ENCODE measurements around the gene MORN5. TPM values are rescaled to one million over a fixed set of nuclear protein-coding genes. Genes with fewer than 3 reads are reported as not detected.

MORN5 gene
- total RNA-seq, 2 donors from 2014 or later = not detected

- Histone ChIP-seq H3K4me1 (peaks cover 27% of the 10 kb centered on the region), H3K27ac (no peak overlapping the region), H3K27me3 (peaks cover 0 to 13% of the 10 kb centered on the region in 2 donors), H3K9me3 (no peaks in the 10 kb centered on the region), H3K4me3 (no peak overlapping the region), H3K36me3 (replicated peaks in 1 of 2; ENCODE audit: insufficient read depth in 1 of 2, low read depth in 2 of 2) (no peaks in the 10 kb centered on the region)
- no peak for TF ChIP-seq POLR2A (IDR thresholded peaks at IDR 0.05)
- TF ChIP-seq CTCF (IDR thresholded peaks at IDR 0.05) = no peak
- intact Hi-C loops (cut with DNase I) = no loop called here
- WGBS, 2 donors = 50 to 55% methylated on average over 7 of the region's 7 CpGs
- ATAC-seq (no peak), DNase-seq (no peak)
Measured at GRCh38 chr9:122124528-122124927, 35.2 kb upstream of the MORN5 start.

GRCh38 chr9:122125158-122125508, 34.6 kb upstream of the MORN5 start:
- Histone ChIP-seq H3K36me3 (replicated peaks in 1 of 2; ENCODE audit: insufficient read depth in 1 of 2, low read depth in 2 of 2) (no peaks in the 10 kb centered on the region), H3K27ac (no peak overlapping the region), H3K9me3 (no peaks in the 10 kb centered on the region), H3K27me3 (peaks cover 0 to 13% of the 10 kb centered on the region in 2 donors), H3K4me3 (no peak overlapping the region), H3K4me1 (peaks cover 27% of the 10 kb centered on the region)
- TF ChIP-seq CTCF (IDR thresholded peaks at IDR 0.05) = peak; percentile 86 to 95 (median 92)
- no peak for TF ChIP-seq POLR2A (IDR thresholded peaks at IDR 0.05)
- whole genome bisulfite sequencing, 2 donors = 0 to 1% methylated on average over 8 of the region's 8 CpGs
- intact Hi-C loops (cut with DNase I) = loop anchor here (5.0 kb wide), 1 partner anchor 227 kb away; no protein-coding TSS in a partner anchor
- ATAC-seq = peak; percentile 78
- DNase-seq = peak; percentile 77 to 83 (median 81)

- peaks cover 0 to 13% of the 10 kb centered on the region in 2 donors for H3K27me3 ChIP-seq
- 38 to 48% methylated on average over 12 to 21 of the region's 21 CpGs for WGBS, 2 donors
- H3K4me3 ChIP-seq = no peak overlapping the region
- no peak for TF ChIP-seq POLR2A (IDR thresholded peaks at IDR 0.05)
- TF ChIP-seq CTCF (IDR thresholded peaks at IDR 0.05) = no peak
- H3K27ac ChIP-seq = no peak overlapping the region
- ATAC-seq (no peak), DNase-seq (no peak)
- H3K4me1 ChIP-seq = peaks cover 27% of the 10 kb centered on the region
- no peaks in the 10 kb centered on the region for H3K36me3 ChIP-seq (replicated peaks in 1 of 2; ENCODE audit: insufficient read depth in 1 of 2, low read depth in 2 of 2)
- no peaks in the 10 kb centered on the region for H3K9me3 ChIP-seq
- intact Hi-C loops (cut with DNase I) = loop anchor here (5.0 kb wide), 1 partner anchor 227 kb away; no protein-coding TSS in a partner anchor
Measured at GRCh38 chr9:122125509-122126330, 34.0 kb upstream of the MORN5 start.

- H3K27me3 ChIP-seq = peaks cover 0 to 13% of the 10 kb centered on the region in 2 donors
- peaks cover 22% of the 10 kb centered on the region for H3K4me1 ChIP-seq
- intact Hi-C loops (cut with DNase I) = loop anchor here (5.0 kb wide), 1 partner anchor 226 kb away; no protein-coding TSS in a partner anchor
- no peak overlapping the region for H3K27ac ChIP-seq
- TF ChIP-seq CTCF (IDR thresholded peaks at IDR 0.05) = no peak
- no peak for TF ChIP-seq POLR2A (IDR thresholded peaks at IDR 0.05)
- DNase-seq = no peak
- ATAC-seq = no peak
- H3K4me3 ChIP-seq = no peak overlapping the region
- no peaks in the 10 kb centered on the region for H3K36me3 ChIP-seq (replicated peaks in 1 of 2; ENCODE audit: insufficient read depth in 1 of 2, low read depth in 2 of 2)
- no peaks in the 10 kb centered on the region for H3K9me3 ChIP-seq
- 5 to 10% methylated on average over 25 to 64 of the region's 64 CpGs for WGBS, 2 donors
Measured at GRCh38 chr9:122126331-122127261, 33.1 kb upstream of the MORN5 start.

Measured in body of pancreas (tissue), 4 donors.